ENCODE data around the gene GBP7.

The GBP7 gene

GRCh38 chr1:89213347-89213746 lies 37.5 kb upstream of the GBP7 start:
- no peak for TF ChIP-seq ZC3H10 (CRISPR knock-in tag; IDR thresholded peaks at IDR 0.05)
- no peak for ATAC-seq

- ATAC-seq, result no peak
- no peak for TF ChIP-seq ESRRG (CRISPR knock-in tag; IDR thresholded peaks at IDR 0.05)
- no peak for TF ChIP-seq CSDC2 (CRISPR knock-in tag; IDR thresholded peaks at IDR 0.05)
- TF ChIP-seq ISL1 (CRISPR knock-in tag; IDR thresholded peaks at IDR 0.05), result no peak
- no peak for TF ChIP-seq ZC3H10 (CRISPR knock-in tag; IDR thresholded peaks at IDR 0.05)
- TF ChIP-seq TOX (CRISPR knock-in tag; IDR thresholded peaks at IDR 0.05; ENCODE audit: borderline replicate concordance), result no peak
- TF ChIP-seq PPARA (CRISPR knock-in tag; IDR thresholded peaks at IDR 0.05; ENCODE audit: borderline replicate concordance), result no peak
- no peak for TF ChIP-seq CREB5 (CRISPR knock-in tag; IDR thresholded peaks at IDR 0.05; ENCODE audit: low read depth)
- no peak for TF ChIP-seq TSHZ2 (CRISPR knock-in tag; IDR thresholded peaks at IDR 0.05)
- no peak for TF ChIP-seq RARB (CRISPR knock-in tag; IDR thresholded peaks at IDR 0.05)
- no peak for TF ChIP-seq POU6F1 (CRISPR knock-in tag; IDR thresholded peaks at IDR 0.05; ENCODE audit: borderline replicate concordance, low read depth)
Observed at GRCh38 chr1:89211035-89211634, 35.3 kb upstream of the GBP7 start.

- TF ChIP-seq ARNTL (CRISPR knock-in tag; IDR thresholded peaks at IDR 0.05; ENCODE audit: borderline replicate concordance, low read depth) (no peak), CSDC2 (CRISPR knock-in tag; IDR thresholded peaks at IDR 0.05) (no peak), CREB5 (CRISPR knock-in tag; IDR thresholded peaks at IDR 0.05; ENCODE audit: low read depth) (no peak), SNAI2 (CRISPR knock-in tag; IDR thresholded peaks at IDR 0.05) (no peak), ZFP30 (CRISPR knock-in tag; IDR thresholded peaks at IDR 0.05) (no peak), ISL1 (CRISPR knock-in tag; IDR thresholded peaks at IDR 0.05) (no peak), ZNF8 (CRISPR knock-in tag; IDR thresholded peaks at IDR 0.05) (no peak), ZFP3 (CRISPR knock-in tag; IDR thresholded peaks at IDR 0.05) (no peak), CSRNP3 (CRISPR knock-in tag; IDR thresholded peaks at IDR 0.05) (no peak), GLIS3 (CRISPR knock-in tag; IDR thresholded peaks at IDR 0.05) (no peak), ZNF70 (CRISPR knock-in tag; IDR thresholded peaks at IDR 0.05) (no peak), TCF4 (CRISPR knock-in tag; IDR thresholded peaks at IDR 0.05; ENCODE audit: borderline replicate concordance) (no peak), OSR1 (CRISPR knock-in tag; IDR thresholded peaks at IDR 0.05) (no peak), RARB (CRISPR knock-in tag; IDR thresholded peaks at IDR 0.05) (no peak), ESRRG (CRISPR knock-in tag; IDR thresholded peaks at IDR 0.05) (no peak), TSHZ2 (CRISPR knock-in tag; IDR thresholded peaks at IDR 0.05) (no peak), BACH2 (CRISPR knock-in tag; IDR thresholded peaks at IDR 0.05; ENCODE audit: borderline replicate concordance) (no peak), PPARA (CRISPR knock-in tag; IDR thresholded peaks at IDR 0.05; ENCODE audit: borderline replicate concordance) (no peak), ZC3H10 (CRISPR knock-in tag; IDR thresholded peaks at IDR 0.05) (no peak), TOX (CRISPR knock-in tag; IDR thresholded peaks at IDR 0.05; ENCODE audit: borderline replicate concordance) (no peak)
- no peak for ATAC-seq
Observed at GRCh38 chr1:89206373-89206772, 30.6 kb upstream of the GBP7 start.

Measured in SK-N-SH treated with all-trans-retinoic acid at 6 μM for 48 hours (cell line).